HG02885 (cell line): ENCODE data around the gene CEACAM5.
"Not testable (repeated sequence)": the region's sequence is repeated elsewhere in the genome, so short reads cannot be mapped to it uniquely, and the experiment has no call there.

Experiments used
- ATAC-seq: cut with Tn5 transposase; IDR thresholded peaks from one replicate; pipeline ENCODE4 v1.9.1; 2021; ENCODE audit warnings: mild to moderate bottlenecking; ENCODE audit not compliant: unreplicated experiment, poor library complexity

Gene CEACAM5

DNA sequence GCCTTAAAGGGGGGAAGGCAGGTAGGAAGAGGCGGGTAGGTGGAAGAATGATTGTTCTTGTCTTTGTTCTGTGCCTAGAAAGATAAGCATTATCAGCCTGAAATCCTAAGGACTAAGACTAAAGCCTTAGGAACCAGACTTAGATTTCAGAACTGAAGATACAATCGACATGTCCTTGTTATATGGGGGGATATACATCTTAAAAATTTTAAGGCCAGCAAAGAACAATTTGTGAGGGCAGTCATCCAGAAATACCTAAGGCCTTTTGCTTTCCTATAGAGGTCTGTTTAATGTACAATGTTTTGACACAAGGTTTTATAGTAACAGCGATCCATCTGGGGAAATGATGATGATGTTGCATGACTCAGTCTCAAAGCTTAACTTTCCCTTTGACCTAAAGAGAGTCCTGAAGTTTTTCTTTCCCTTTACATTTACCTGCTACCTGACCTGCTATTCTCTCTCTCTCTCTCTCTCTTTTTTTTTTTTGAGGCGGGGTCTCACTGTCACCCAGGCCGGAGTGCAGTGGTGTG is 26.7 kb downstream of the CEACAM5 start:
- ATAC-seq = no peak

DNA sequence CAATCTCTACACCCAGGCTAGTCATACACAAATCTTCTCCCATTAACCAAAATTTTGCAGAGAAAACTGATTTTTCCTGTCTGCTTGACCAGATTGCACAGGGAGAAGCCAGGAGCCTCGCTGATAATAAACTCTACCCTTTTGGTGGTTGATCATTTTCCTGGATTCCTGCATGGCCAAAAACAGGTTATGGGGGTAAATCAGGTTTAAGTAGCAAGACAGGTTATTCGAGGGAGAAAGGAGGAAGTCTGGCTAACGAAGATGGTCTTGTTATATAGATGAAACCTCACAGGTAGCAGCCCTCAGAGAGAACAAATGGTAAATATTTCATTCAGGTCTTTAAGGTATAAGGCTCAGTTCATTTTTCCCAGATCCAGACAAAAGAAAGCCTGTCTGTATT is 30.9 kb downstream of the CEACAM5 start:
- no peak for ATAC-seq

DNA sequence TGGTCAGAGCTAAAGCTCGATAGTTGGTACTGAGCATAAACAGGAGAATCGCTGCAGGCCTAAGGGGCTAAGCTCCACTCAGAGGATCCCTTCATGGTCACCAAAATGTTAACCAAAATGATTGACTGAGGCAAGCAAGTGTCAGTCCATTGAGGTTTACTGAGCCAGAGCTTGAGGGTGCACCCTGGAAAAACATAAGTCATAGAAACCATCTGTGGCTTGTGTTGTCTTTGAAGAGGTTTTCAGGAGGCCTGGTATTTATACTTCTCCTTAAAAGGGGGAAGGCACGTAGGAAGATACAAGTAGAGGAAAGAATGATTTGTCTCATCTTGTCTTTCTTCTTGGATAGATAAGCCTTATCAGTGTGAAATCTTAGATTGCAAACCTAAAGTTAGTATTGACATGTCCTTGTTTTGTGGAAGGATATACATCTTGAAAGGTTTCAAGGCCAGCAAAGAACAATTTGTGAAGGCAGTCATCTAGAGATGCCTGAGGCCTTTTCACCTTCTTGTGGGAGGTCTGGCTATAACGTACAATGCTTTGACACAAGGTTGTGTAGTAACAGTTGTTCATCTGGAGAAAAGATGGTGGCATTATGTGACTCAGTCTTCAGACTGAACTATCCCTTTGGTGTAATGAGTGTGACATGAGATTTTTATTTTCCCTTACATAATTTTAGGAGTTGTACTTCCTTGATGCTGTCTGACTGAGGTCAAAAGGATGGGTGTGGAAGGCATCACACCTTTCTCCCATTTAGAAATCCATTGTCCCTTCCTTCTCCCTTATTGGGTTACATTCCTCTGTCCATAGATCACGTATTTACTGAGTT is 32.2 kb downstream of the CEACAM5 start:
- no peak for ATAC-seq

DNA sequence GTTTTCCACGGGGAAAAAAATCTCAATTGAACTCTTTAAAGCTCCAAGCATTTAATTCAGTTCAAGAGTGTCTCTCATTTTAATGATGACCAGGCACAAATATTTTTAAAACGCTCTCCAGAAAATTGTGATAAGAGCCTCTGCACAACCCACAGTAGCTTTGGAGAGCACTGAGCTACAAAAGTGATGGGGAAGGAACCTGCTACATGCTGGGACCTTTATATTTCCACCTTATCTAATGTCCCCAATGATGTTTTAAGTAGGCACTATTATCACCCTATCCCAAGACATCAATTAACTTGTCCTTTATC is 32.8 kb downstream of the CEACAM5 start:
- ATAC-seq = no peak

DNA sequence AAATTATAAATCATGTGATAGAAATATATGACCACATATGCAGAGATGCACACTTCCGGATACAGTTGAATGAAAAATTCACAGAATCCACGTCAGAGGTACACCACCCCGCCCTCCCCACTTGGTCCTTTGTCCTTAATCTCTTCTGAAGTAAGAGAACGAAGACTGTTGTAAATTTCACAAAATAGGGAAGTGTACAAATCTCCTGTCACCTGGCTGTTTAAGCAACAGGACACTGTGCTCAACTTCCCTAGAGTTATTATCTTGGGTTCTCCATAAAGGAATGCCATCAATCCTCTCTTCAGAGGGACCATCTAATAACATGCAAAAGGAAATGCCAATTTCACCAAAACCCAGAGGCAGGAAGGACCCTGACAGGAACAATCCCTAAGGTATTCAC is 36.4 kb downstream of the CEACAM5 start:
- no peak for ATAC-seq

DNA sequence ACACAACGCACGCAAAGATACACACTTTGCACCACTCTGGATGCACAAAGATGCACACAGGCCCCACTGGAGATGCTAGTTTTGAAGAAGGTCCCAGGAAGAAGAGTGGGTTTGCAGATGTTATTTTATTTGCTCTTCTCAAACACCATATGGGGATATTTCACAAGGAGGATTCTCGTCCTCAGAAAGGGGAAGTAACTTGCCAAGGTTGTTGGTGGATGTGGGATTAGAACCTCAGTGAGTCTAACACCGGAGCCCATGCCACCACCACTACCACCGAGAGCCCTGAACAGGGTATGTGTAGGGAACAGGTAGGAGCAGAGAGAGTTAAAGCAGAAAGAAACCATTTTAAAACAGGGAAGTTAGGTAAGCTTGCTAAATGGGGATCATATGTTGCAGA is 37.3 kb downstream of the CEACAM5 start:
- ATAC-seq = no peak

DNA sequence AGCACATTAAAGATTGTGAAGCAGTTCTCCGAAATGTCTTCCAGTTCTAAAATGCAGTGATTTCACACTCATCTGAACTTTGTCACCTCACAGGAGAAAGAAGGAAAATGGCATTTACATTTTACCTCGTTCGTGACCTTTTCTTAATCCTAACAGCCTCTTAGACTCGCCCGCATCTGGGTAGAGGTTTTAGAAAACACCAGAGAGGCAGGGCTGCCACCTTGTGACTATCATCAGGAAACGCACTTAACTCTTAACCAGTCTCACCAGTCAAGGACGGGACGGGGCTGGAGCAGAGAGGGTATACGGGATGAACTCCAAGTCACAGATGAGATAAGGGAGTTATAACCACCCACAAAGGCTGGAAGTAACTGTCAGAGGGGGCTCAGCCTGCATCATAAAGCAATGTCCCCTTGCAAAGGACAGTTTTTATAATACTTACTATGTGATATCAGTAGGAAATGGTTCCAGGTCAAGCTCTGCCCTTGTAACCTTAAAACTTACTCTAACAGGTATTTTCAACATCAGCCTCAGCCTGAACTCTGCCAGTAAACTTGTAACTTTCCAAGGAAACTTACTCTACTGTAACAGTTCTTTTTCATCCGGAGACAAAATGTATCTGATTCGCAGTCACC is 38.3 kb downstream of the CEACAM5 start:
- ATAC-seq = no peak

DNA sequence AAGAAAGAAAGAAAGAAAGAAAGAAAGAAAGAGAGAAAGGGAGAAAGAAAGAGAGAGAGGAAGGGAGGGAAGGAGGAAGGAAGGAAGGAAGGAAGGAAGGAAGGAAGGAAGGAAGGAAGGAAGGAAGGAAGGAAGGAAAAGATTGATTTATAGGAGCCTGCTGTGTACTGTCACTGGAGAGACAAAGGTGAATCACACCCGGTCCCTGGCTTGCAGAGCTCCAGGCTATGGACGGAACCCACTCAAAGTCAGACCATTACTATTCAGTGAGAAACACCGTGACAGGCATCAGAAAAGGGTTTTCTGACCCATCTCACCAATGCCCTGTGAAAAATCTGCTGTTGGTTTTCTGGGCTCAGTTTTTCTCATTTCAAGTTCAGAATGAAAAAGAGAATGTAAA is 39.6 kb downstream of the CEACAM5 start:
- ATAC-seq = no peak

DNA sequence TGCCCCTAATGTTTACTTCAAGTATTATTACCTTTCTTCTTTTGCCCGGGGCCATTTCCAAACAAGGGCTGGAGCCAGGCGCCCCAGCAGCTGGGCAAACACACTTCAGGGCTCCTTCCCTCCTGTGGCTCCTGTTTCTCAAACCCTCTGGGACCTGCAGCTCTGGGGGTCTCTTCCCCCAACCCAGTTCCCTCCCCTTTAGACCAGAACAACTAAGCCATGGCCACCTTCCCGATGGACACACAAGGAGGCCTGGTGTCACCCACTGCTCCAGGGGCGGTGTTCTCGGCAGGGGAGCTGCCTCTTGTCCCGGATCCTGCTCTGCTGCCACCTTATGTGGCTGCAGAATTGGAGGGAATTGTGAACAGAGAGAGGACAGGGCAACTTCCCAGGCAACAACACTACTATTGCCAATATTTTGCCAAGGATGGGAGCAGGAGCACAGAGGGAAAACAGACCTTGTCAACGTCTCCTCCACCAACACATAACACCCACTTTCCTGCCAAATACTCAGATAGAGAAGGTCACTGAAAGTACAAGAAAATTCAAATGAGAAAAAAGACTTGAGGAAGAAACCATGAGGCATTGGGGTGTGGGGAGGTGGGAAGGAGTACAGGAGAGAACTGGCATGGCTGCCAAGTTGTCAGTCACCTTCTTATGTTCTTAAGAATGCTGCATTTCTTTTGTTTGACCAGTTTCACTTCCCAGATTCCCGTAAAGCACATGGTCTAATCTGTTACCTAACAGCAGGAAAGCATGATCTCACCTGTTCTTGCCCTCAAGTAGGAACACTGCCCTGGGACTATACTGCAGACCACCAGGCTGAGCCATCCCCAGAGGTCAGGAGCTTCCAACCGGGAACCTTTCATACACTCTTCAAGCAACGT is 42.1 kb downstream of the CEACAM5 start:
- not testable (repeated sequence) for ATAC-seq

DNA sequence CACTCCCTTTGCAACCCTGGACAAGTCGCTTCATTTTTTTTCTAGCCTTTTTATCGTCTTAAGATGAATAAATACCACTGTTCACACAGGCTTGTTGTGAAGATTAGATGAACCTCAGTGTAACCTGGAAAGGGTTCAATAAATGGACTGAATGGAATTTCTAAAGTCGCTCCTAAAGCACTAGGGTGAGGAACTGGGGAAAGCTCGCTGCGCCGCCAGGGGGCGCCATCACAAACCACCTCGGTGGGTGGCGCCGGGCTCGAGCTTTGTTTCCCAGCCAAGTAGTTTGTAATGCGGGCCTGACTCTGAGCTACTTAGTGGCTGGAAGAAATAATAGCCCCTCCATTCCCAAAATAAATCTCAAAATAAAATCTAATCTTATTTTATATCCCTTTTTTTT is 44.7 kb downstream of the CEACAM5 start:
- no peak for ATAC-seq

DNA sequence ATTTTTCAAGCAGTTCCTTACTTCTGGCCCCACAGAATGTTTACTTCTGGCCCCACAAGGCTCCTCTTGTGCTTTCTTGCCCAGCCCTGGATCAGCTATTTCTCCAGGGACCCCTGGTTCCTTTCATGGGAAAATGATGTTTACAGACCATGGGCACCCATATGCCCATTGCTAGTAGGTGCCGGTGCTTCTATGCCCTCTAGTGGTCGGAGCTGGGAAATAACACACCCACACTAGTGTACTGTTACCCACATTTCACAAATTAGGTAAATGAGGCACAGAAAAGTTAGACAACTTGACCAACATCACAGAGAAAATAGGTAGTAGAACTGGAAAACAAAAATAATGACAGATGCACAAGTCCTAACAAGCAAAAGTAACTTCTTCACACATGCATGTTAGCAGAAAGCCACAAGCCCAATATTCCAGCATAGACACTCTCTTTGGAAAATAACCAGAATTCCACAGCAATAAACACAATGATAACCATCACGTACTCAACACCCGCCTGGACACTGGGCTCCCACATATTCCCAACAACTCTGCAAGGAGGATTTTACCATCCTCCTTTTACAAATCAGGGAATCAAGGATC is 45.6 kb downstream of the CEACAM5 start:
- no peak for ATAC-seq

DNA sequence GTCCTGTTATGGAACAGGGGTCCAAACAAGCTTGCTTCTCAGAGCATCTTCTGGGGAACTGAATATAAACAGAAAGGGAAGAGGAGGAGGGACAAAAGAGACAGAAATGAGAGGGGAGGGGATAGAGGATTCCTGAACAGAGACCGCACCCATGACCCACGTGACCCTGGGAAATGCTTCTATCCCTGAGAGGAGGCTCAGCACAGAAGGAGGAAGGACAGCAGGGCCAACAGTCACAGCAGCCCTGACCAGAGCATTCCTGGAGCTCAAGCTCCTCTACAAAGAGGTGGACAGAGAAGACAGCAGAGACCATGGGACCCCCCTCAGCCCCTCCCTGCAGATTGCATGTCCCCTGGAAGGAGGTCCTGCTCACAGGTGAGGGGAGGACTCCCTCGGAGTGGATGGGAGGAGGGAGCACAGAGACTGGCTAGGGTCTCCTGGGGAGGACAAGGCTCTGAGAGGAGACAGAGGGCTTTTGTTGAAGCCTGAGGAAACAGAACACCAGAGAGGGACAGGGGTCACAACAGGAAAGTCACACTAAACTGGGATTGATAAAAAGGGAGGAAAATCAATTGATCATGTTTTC is 47.0 kb downstream of the CEACAM5 start, which contains the start of gene CEACAM6:
Gene CEACAM6 (plus strand): TSS at position 203 of the 586 bp plus-strand sequence. CDS start 109 bp downstream, at position 312.
- no peak for ATAC-seq

DNA sequence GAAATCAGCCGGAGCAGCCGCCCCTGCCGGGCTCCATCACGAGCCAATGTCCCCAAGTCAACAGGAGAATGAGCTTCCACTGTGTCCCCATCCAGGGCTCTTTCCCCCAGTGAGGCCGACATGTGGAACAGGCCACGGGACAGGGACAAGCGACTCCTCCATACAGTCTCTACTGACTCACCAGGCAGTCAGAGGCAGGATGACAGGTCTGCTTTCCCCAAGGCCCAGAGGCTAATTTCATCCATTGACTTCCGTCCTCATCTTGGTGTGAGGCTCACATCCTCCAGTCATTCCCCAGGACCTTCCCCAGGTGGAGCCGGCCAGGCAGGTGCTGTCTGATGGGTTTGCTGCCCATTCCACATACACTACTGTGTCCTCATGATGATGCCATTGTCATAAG is 50.4 kb downstream of the CEACAM5 start:
- no peak for ATAC-seq

DNA sequence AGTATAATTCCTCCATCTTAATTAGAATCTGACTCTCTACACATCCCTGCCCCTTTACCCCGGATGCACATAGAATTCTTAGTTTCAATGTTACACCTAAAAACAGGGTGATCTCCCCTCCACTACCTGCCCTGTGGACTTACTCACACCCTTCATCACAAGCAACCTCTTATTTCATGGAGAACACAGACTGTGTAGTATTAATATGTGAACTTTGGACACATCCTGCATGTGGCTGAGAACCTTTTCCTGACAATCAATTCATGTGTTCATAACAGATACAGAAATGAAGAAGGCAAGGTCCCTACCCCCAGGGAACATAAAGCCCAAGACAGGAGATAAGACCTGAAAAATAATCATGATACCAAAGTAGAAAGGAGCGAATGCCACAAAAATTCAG is 58.7 kb downstream of the CEACAM5 start:
- no peak for ATAC-seq

DNA sequence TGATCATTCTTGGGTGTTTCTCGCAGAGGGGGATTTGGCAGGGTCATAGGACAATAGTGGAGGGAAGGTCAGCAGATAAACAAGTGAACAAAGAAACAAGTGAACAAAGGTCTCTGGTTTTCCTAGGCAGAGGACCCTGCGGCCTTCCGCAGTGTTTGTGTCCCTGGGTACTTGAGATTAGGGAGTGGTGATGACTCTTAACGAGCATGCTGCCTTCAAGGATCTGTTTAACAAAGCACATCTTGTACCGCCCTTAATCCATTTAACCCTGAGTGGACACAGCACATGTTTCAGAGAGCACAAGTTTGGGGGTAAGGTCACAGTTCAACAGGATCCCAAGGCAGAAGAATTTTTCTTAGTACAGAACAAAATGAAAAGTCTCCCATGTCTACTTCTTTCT is 59.7 kb downstream of the CEACAM5 start:
- ATAC-seq = not testable (repeated sequence)

DNA sequence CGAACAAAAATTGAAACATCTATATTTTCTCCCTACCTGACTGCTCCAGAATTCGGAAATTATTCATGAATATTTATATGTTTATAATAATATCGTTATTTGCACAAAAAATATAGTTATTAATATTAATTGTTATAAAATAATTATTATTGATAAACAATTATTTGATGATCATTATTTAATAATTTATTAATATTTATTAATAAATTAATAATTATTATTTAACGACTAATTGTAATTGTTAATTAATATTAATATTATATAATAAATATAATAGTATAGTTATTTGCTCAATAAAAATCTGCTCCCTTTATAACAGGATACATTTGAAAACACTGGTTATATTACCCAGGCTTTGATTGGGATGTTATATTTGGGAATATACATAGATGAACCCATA is 61.2 kb downstream of the CEACAM5 start:
- ATAC-seq = no peak

DNA sequence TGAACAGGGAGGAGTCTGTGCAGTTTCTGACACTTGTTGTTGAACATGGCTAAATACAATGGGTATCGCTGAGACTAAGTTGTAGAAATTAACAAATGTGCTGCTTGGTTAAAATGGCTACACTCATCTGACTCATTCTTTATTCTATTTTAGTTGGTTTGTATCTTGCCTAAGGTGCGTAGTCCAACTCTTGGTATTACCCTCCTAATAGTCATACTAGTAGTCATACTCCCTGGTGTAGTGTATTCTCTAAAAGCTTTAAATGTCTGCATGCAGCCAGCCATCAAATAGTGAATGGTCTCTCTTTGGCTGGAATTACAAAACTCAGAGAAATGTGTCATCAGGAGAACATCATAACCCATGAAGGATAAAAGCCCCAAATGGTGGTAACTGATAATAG is 63.0 kb downstream of the CEACAM5 start:
- no peak for ATAC-seq

DNA sequence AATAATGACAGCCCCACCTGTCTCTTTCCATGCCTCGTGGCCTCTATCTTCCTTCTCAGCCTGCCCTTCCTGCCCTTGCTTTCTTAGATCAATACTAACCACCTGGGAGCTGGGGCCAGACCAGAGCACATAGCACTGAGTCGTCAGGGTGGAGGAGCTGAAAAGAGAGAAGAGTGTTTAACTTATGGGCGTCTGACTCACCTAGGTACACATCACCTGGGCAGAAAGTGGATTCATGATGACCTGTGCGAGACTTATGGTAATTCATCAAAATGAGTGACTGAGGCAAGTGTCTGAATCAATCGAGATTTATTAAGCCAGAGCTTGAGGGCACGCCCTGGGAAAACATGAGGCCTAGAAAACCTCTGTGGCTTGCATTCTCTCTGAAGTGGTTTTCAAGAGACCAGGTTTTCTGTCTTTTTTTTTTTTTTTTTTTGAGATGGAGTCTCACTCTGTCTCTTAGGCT is 66.1 kb downstream of the CEACAM5 start:
- ATAC-seq = no peak

DNA sequence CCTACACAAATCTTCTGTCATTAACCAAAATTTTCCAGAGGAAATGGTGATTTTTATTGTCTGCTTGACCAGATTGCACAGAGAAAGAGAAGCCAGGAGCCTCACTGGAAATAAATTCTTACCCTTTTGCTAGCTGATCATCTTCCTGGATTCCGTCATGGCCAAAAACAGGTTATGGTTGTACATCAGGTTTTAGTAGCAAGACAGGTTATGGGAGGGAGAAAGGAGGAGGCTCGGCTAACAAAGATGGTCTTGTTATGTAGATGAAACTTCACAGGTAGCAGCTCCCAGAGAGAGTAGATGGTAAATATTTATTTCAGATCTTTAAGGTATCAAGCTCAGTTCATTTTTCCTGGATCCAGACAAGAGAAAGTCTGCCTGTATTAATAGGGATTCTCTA is 68.3 kb downstream of the CEACAM5 start:
- no peak for ATAC-seq
